Measurements from ENCODE around the gene TSPAN9.

Gene TSPAN9

GRCh38 chr12:3276226-3276625 is 199.0 kb downstream of the TSPAN9 start:
- Histone ChIP-seq H3K79me2 (no peaks in the 10 kb centered on the region), H3K27me3 (ENCODE audit: control insufficient read depth, insufficient read depth, low read length) (no peaks in the 10 kb centered on the region), H3K4me2 (ENCODE audit: low read length) (no peak overlapping the region), H3K4me3 (ENCODE audit: low read depth, low read length) (no peak overlapping the region), H3K27ac (no peak overlapping the region), H2AFZ (no peak overlapping the region), H3K9me3 (ENCODE audit: control insufficient read depth, low read length) (no peaks in the 10 kb centered on the region), H3K9ac (no peak overlapping the region), H3K4me1 (peaks cover 7% of the 10 kb centered on the region), H3K36me3 (ENCODE audit: control insufficient read depth, insufficient read depth, low read length) (no peaks in the 10 kb centered on the region)
- TF ChIP-seq CTCF (IDR thresholded peaks at IDR 0.05): no peak

- no peaks in the 10 kb centered on the region for H3K79me2 ChIP-seq
- H3K27ac ChIP-seq: no peak overlapping the region
- no peak overlapping the region for H2AFZ ChIP-seq
- no peaks in the 10 kb centered on the region for H3K36me3 ChIP-seq (ENCODE audit: control insufficient read depth, insufficient read depth, low read length)
- H3K27me3 ChIP-seq (ENCODE audit: control insufficient read depth, insufficient read depth, low read length): no peaks in the 10 kb centered on the region
- H3K9me3 ChIP-seq (ENCODE audit: control insufficient read depth, low read length): no peaks in the 10 kb centered on the region
- TF ChIP-seq CTCF (IDR thresholded peaks at IDR 0.05): no peak
- no peak overlapping the region for H3K4me3 ChIP-seq (ENCODE audit: low read depth, low read length)
- H3K4me2 ChIP-seq (ENCODE audit: low read length): no peak overlapping the region
- no peak overlapping the region for H3K9ac ChIP-seq
- H3K4me1 ChIP-seq: peaks cover 7% of the 10 kb centered on the region
These were observed 200.2 kb downstream of the TSPAN9 start for GRCh38 chr12:3277306-3277943.

GRCh38 chr12:3278681-3279414 is 201.7 kb downstream of the TSPAN9 start:
- Histone ChIP-seq H3K9me3 (ENCODE audit: control insufficient read depth, low read length) (no peaks in the 10 kb centered on the region), H3K36me3 (ENCODE audit: control insufficient read depth, insufficient read depth, low read length) (no peaks in the 10 kb centered on the region), H3K4me3 (ENCODE audit: low read depth, low read length) (no peak overlapping the region), H3K4me2 (ENCODE audit: low read length) (no peak overlapping the region), H3K4me1 (peaks cover 7% of the 10 kb centered on the region), H3K9ac (no peak overlapping the region), H2AFZ (no peak overlapping the region), H3K27me3 (ENCODE audit: control insufficient read depth, insufficient read depth, low read length) (no peaks in the 10 kb centered on the region), H3K79me2 (no peaks in the 10 kb centered on the region), H3K27ac (no peak overlapping the region)
- no peak for TF ChIP-seq CTCF (IDR thresholded peaks at IDR 0.05)

- Histone ChIP-seq H3K4me3 (ENCODE audit: low read depth, low read length) (no peak overlapping the region), H3K4me2 (ENCODE audit: low read length) (no peak overlapping the region), H2AFZ (no peak overlapping the region), H3K36me3 (ENCODE audit: control insufficient read depth, insufficient read depth, low read length) (no peaks in the 10 kb centered on the region), H3K27ac (no peak overlapping the region), H3K79me2 (no peaks in the 10 kb centered on the region), H3K27me3 (ENCODE audit: control insufficient read depth, insufficient read depth, low read length) (no peaks in the 10 kb centered on the region), H3K4me1 (peaks cover 7% of the 10 kb centered on the region), H3K9ac (no peak overlapping the region), H3K9me3 (ENCODE audit: control insufficient read depth, low read length) (no peaks in the 10 kb centered on the region)
- TF ChIP-seq CTCF (IDR thresholded peaks at IDR 0.05): no peak
These were observed 202.2 kb downstream of the TSPAN9 start for GRCh38 chr12:3279415-3279780.

- no peak for TF ChIP-seq CTCF (IDR thresholded peaks at IDR 0.05)
- H3K4me3 ChIP-seq (ENCODE audit: low read depth, low read length): no peak overlapping the region
- no peaks in the 10 kb centered on the region for H3K9me3 ChIP-seq (ENCODE audit: control insufficient read depth, low read length)
- no peak overlapping the region for H3K9ac ChIP-seq
- peaks cover 7% of the 10 kb centered on the region for H3K4me1 ChIP-seq
- no peak overlapping the region for H2AFZ ChIP-seq
- no peaks in the 10 kb centered on the region for H3K36me3 ChIP-seq (ENCODE audit: control insufficient read depth, insufficient read depth, low read length)
- no peak overlapping the region for H3K27ac ChIP-seq
- H3K4me2 ChIP-seq (ENCODE audit: low read length): no peak overlapping the region
- no peaks in the 10 kb centered on the region for H3K79me2 ChIP-seq
- no peaks in the 10 kb centered on the region for H3K27me3 ChIP-seq (ENCODE audit: control insufficient read depth, insufficient read depth, low read length)
These were observed 202.7 kb downstream of the TSPAN9 start for GRCh38 chr12:3279832-3280231.
